Esophagus squamous epithelium (tissue), 5 donors: Measurements from ENCODE around the gene ITGA7. TPM values are rescaled to one million over a fixed set of nuclear protein-coding genes. Genes with fewer than 3 reads are reported as not detected.

Experiments
- DNase-seq: peaks from one replicate; lab custom pipeline; 2025; lab: John Stamatoyannopoulos, UW
- H3K27ac ChIP-seq, 4 donors: fragments of 200-600 bp; sonication (generic); one replicate each; pipeline ENCODE4 v1.5.1; 2016 to 2019; ENCODE audit warnings: mild to moderate bottlenecking in 1 of 4
- H3K27me3 ChIP-seq, 4 donors: fragments of 200-600 bp; sonication (generic); 1 replicate in 3 of 4; 2 replicates in 1 of 4; pipeline versions ENCODE4 v1.5.1 to v1.6.0; 2017 to 2021; ENCODE audit warnings: antibody characterized with exemption in 1 of 4
- H3K36me3 ChIP-seq, 3 donors: fragments of 200-600 bp; sonication (generic); one replicate each; pipeline ENCODE4 v1.5.1; 2016 to 2019
- H3K4me1 ChIP-seq, 3 donors: fragments of 200-600 bp; sonication (generic); one replicate each; pipeline ENCODE4 v1.5.1; 2017 to 2019
- H3K4me3 ChIP-seq, 4 donors: fragments of 200-600 bp; sonication (generic); 1 replicate in 3 of 4; 2 replicates in 1 of 4; pipeline ENCODE4 v1.5.1; 2016 to 2019; ENCODE audit warnings: mild to moderate bottlenecking in 2 of 4, moderate library complexity in 1 of 4
- H3K9me3 ChIP-seq, 3 donors: fragments of 200-600 bp; sonication (generic); one replicate each; pipeline ENCODE4 v1.5.1; 2016 to 2019
- CTCF ChIP-seq, 6 experiments: fragments of 450-650 bp in 4 of 6; fragments of 200-600 bp in 2 of 6; sonication (generic) in 2 of 6; IDR thresholded peaks; one replicate each; pipeline ENCODE4 v1.5.1; 2016 to 2019; ENCODE audit warnings: antibody characterized with exemption in 6 of 6, mild to moderate bottlenecking in 4 of 6, moderate library complexity in 4 of 6
- POLR2A ChIP-seq, 4 donors: fragments of 450-650 bp; IDR thresholded peaks; one replicate each; pipeline ENCODE4 v1.6.1; 2017; ENCODE audit warnings: antibody characterized with exemption in 4 of 4, mild to moderate bottlenecking in 4 of 4, moderate library complexity in 3 of 4
- WGBS, 2 donors: methylation state at CpG; one replicate each; pipeline ENCODE4 v1.1.5; 2018; 5-methylcytosine and 5-hydroxymethylcytosine counted together
- intact Hi-C: fragments of 100-400 bp; cut with DNase I; formaldehyde crosslinking; loops from one replicate; pipeline ENCODE4 v1.15.0; 2022
- total RNA-seq, 4 donors: library from RNA; depleted of rRNA; stranded (reverse); fragments of >200 nt; gene quantifications; one replicate each; pipeline ENCODE4 v1.1.0, GENCODE V29; 2016
- donor health status: DM: yes; HTN: yes; CAD: no.

The ITGA7 gene
- total RNA-seq, 4 donors from 2014 or later: 1.1 to 26.3 (median 10.5) TPM

GRCh38 chr12:55728186-55728938 is 20.7 kb upstream of the ITGA7 start:
- Histone ChIP-seq H3K4me3 (peak overlapping the region; percentile 75 to 94 (median 85)), H3K36me3 (peaks cover 9 to 39% (median 23%) of the 10 kb centered on the region in 3 donors), H3K4me1 (peaks cover 33 to 89% (median 48%) of the 10 kb centered on the region in 3 donors), H3K27me3 (no peaks in the 10 kb centered on the region), H3K27ac (peak overlapping the region; percentile 94 to 100 (median 96)), H3K9me3 (no peaks in the 10 kb centered on the region)
- intact Hi-C loops: no loop called here
- no peak for DNase-seq
- TF ChIP-seq CTCF (IDR thresholded peaks at IDR 0.05) (no peak), POLR2A (IDR thresholded peaks at IDR 0.05) (no peak)
- WGBS, 2 donors: 0% methylated on average over 3 to 13 of the region's 61 CpGs

DNA sequence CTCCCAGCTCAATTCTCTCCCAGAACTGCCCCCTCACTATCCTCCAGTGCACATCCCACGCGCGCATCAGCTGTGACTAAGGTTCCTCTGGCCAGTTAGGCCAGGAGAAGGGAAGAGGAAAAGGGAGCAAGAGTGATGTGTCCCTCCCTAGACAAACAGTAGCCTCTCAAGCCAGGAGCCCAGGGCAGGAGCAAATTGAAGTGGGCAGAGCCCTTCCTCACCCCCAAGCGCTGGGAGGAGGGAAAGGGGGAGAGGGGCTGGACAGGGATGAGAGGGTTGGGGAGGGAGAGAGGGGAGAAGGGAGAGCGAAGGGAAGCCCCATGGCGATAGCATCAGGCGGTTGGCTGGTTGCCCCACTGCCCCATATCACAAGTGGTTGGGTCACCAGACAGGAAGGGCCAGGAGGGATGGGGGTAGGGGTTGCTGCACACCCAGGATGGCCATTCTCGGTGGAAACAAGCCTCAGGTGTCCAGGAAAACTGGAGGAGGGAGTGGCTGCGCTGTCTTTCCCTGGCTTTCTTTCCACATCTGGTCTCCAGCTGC is 20.0 kb upstream of the ITGA7 start:
- Histone ChIP-seq H3K27me3 (no peaks in the 10 kb centered on the region), H3K36me3 (peaks cover 9 to 44% (median 23%) of the 10 kb centered on the region in 3 donors), H3K27ac (peak overlapping the region; percentile 94 to 100 (median 96)), H3K9me3 (no peaks in the 10 kb centered on the region), H3K4me3 (peak overlapping the region; percentile 75 to 94 (median 85)), H3K4me1 (peaks cover 33 to 89% (median 54%) of the 10 kb centered on the region in 3 donors)
- 13 to 22% methylated on average over 7 to 9 of the region's 9 CpGs for WGBS, 2 donors
- intact Hi-C loops: no loop called here
- no peak for TF ChIP-seq CTCF (IDR thresholded peaks at IDR 0.05)
- no peak for TF ChIP-seq POLR2A (IDR thresholded peaks at IDR 0.05)
- no peak for DNase-seq

- Histone ChIP-seq H3K9me3 (no peaks in the 10 kb centered on the region), H3K27me3 (no peaks in the 10 kb centered on the region), H3K4me1 (peaks cover 33 to 92% (median 55%) of the 10 kb centered on the region in 3 donors), H3K27ac (peak overlapping the region; percentile 94 to 100 (median 96)), H3K4me3 (peak overlapping the region in 3 of 4 donors; percentile 75 to 94 (median 91)), H3K36me3 (peaks cover 9 to 44% (median 23%) of the 10 kb centered on the region in 3 donors)
- WGBS, 2 donors: 53 to 66% methylated on average over 3 to 10 of the region's 10 CpGs
- TF ChIP-seq POLR2A (IDR thresholded peaks at IDR 0.05) (no peak), CTCF (IDR thresholded peaks at IDR 0.05) (no peak)
- intact Hi-C loops: no loop called here
- DNase-seq: no peak
These were observed 19.3 kb upstream of the ITGA7 start for GRCh38 chr12:55726971-55727370.

- Histone ChIP-seq H3K4me3 (no peak overlapping the region), H3K36me3 (peaks cover 9 to 44% (median 23%) of the 10 kb centered on the region in 3 donors), H3K27ac (peak overlapping the region in 3 of 4 donors; percentile 13 to 96 (median 38)), H3K4me1 (peaks cover 34 to 92% (median 62%) of the 10 kb centered on the region in 3 donors), H3K27me3 (no peaks in the 10 kb centered on the region), H3K9me3 (no peaks in the 10 kb centered on the region)
- WGBS, 2 donors: 49 to 68% methylated on average over 3 of the region's 3 CpGs
- TF ChIP-seq CTCF (IDR thresholded peaks at IDR 0.05) (no peak), POLR2A (IDR thresholded peaks at IDR 0.05) (no peak)
- intact Hi-C loops: no loop called here
- DNase-seq: no peak
These were observed 17.9 kb upstream of the ITGA7 start for GRCh38 chr12:55725556-55725955.

GRCh38 chr12:55724940-55725309 is 17.2 kb upstream of the ITGA7 start:
- intact Hi-C loops: no loop called here
- Histone ChIP-seq H3K27ac (peak overlapping the region in 3 of 4 donors; percentile 52 to 98 (median 63)), H3K4me1 (peaks cover 34 to 92% (median 62%) of the 10 kb centered on the region in 3 donors), H3K36me3 (peaks cover 9 to 44% (median 23%) of the 10 kb centered on the region in 3 donors), H3K4me3 (no peak overlapping the region), H3K9me3 (no peaks in the 10 kb centered on the region), H3K27me3 (no peaks in the 10 kb centered on the region)
- DNase-seq: no peak
- WGBS, 2 donors: 62 to 63% methylated on average over 3 of the region's 3 CpGs
- TF ChIP-seq CTCF (IDR thresholded peaks at IDR 0.05) (no peak), POLR2A (IDR thresholded peaks at IDR 0.05) (no peak)
